Ascending aorta (tissue), 2 donors: ENCODE measurements around the gene HS3ST3B1. TPM values are rescaled to one million over a fixed set of nuclear protein-coding genes. Genes with fewer than 3 reads are reported as not detected.

Experiments used
- DNase-seq, 2 donors: peaks; one replicate each; pipeline ENCODE4 v3.0.0-alpha.2; 2019; ENCODE audit warnings: low spot score in 2 of 2
- H3K27ac ChIP-seq, 2 donors: fragments of 200-600 bp; sonication (generic); one replicate each; pipeline ENCODE4 v1.5.1; 2016 to 2017; ENCODE audit warnings: mild to moderate bottlenecking in 1 of 2
- H3K27me3 ChIP-seq: fragments of 200-600 bp; sonication (generic); one replicate; pipeline ENCODE4 v1.5.1; 2017
- H3K36me3 ChIP-seq, 2 donors: fragments of 200-600 bp; sonication (generic); one replicate each; pipeline ENCODE4 v1.5.1; 2016
- H3K4me1 ChIP-seq, 2 donors: fragments of 200-600 bp; sonication (generic); one replicate each; pipeline ENCODE4 v1.5.1; 2016 to 2017; ENCODE audit warnings: mild to moderate bottlenecking in 1 of 2
- H3K4me3 ChIP-seq, 2 donors: fragments of 200-600 bp; sonication (generic); one replicate each; pipeline ENCODE4 v1.5.1; 2016 to 2017; ENCODE audit warnings: mild to moderate bottlenecking in 1 of 2
- H3K9me3 ChIP-seq, 2 donors: fragments of 200-600 bp; sonication (generic); one replicate each; pipeline ENCODE4 v1.5.1; 2016
- CTCF ChIP-seq, 3 experiments: fragments of 200-600 bp in 2 of 3; fragments of 450-650 bp in 1 of 3; sonication (generic) in 2 of 3; IDR thresholded peaks; one replicate each; pipeline ENCODE4 v1.5.1; 2016 to 2019; ENCODE audit warnings: antibody characterized with exemption in 3 of 3, mild to moderate bottlenecking in 1 of 3, moderate library complexity in 1 of 3
- intact Hi-C: fragments of 100-400 bp; cut with DNase I; formaldehyde crosslinking; loops from one replicate; pipeline ENCODE4 v1.15.1; 2023
- total RNA-seq: library from RNA; depleted of rRNA; stranded (reverse); fragments of >200 nt; gene quantifications from one replicate; pipeline ENCODE4 v1.1.0, GENCODE V29; 2016

Gene HS3ST3B1
- total RNA-seq, 1 donor from 2014 or later: 14.6 TPM

- no peak for DNase-seq
- intact Hi-C loops: no loop called here
- no peak overlapping the region for H3K4me3 ChIP-seq
- no peaks in the 10 kb centered on the region for H3K36me3 ChIP-seq
- TF ChIP-seq CTCF (IDR thresholded peaks at IDR 0.05): no peak
- H3K27ac ChIP-seq: no peak overlapping the region
- H3K4me1 ChIP-seq: no peaks in the 10 kb centered on the region
- H3K9me3 ChIP-seq: no peaks in the 10 kb centered on the region
- no peaks in the 10 kb centered on the region for H3K27me3 ChIP-seq
Measured at GRCh38 chr17:14334919-14335318, 34.0 kb downstream of the HS3ST3B1 start.

GRCh38 chr17:14336418-14336817 is 35.5 kb downstream of the HS3ST3B1 start:
- H3K27ac ChIP-seq: no peak overlapping the region
- no peaks in the 10 kb centered on the region for H3K36me3 ChIP-seq
- no peak overlapping the region for H3K4me3 ChIP-seq
- no peak for TF ChIP-seq CTCF (IDR thresholded peaks at IDR 0.05)
- DNase-seq: no peak
- H3K9me3 ChIP-seq: no peaks in the 10 kb centered on the region
- intact Hi-C loops: no loop called here
- no peaks in the 10 kb centered on the region for H3K4me1 ChIP-seq
- no peaks in the 10 kb centered on the region for H3K27me3 ChIP-seq

- no peaks in the 10 kb centered on the region for H3K4me1 ChIP-seq
- TF ChIP-seq CTCF (IDR thresholded peaks at IDR 0.05): no peak
- DNase-seq: no peak
- no peaks in the 10 kb centered on the region for H3K27me3 ChIP-seq
- H3K9me3 ChIP-seq: no peaks in the 10 kb centered on the region
- H3K27ac ChIP-seq: no peak overlapping the region
- H3K36me3 ChIP-seq: no peaks in the 10 kb centered on the region
- no peak overlapping the region for H3K4me3 ChIP-seq
- intact Hi-C loops: no loop called here
Measured at GRCh38 chr17:14337596-14338079, 36.8 kb downstream of the HS3ST3B1 start.

GRCh38 chr17:14340857-14341754 is 40.2 kb downstream of the HS3ST3B1 start:
- Histone ChIP-seq H3K4me1 (no peaks in the 10 kb centered on the region), H3K9me3 (no peaks in the 10 kb centered on the region), H3K27me3 (no peaks in the 10 kb centered on the region), H3K4me3 (no peak overlapping the region), H3K27ac (no peak overlapping the region), H3K36me3 (no peaks in the 10 kb centered on the region)
- intact Hi-C loops: no loop called here
- no peak for DNase-seq
- TF ChIP-seq CTCF (IDR thresholded peaks at IDR 0.05): no peak

- no peaks in the 10 kb centered on the region for H3K9me3 ChIP-seq
- no peaks in the 10 kb centered on the region for H3K36me3 ChIP-seq
- no peaks in the 10 kb centered on the region for H3K27me3 ChIP-seq
- intact Hi-C loops: no loop called here
- H3K4me1 ChIP-seq: no peaks in the 10 kb centered on the region
- no peak overlapping the region for H3K4me3 ChIP-seq
- TF ChIP-seq CTCF (IDR thresholded peaks at IDR 0.05): no peak
- no peak for DNase-seq
- H3K27ac ChIP-seq: no peak overlapping the region
Measured at GRCh38 chr17:14341866-14342265, 41.0 kb downstream of the HS3ST3B1 start.
